Activated T-helper 1 cell treated with anti-CD3 and anti-CD28 coated beads, Interleukin-12 subunit alpha, Interleukin-12 subunit beta, Interleukin-2, Interleukin-4 antibody, amounts not matched to agents 30 ng/mL and 10 ng/mL and 1 ng/mL, durations not matched to agents 14 hours and 24 hours and 36 hours (primary cell): ENCODE measurements around the gene HOXB4. TPM values are rescaled to one million over a fixed set of nuclear protein-coding genes. Genes with fewer than 3 reads are reported as not detected.

ENCODE experiments used
- DNase-seq: peaks from one replicate; pipeline ENCODE4 v3.0.0; 2021; ENCODE audit warnings: low spot score
- H3K27ac Mint-ChIP-seq: one replicate; pipeline ENCODE4 v1.8.0; 2021; ENCODE audit warnings: mild to moderate bottlenecking, mixed read lengths
- H3K27me3 Mint-ChIP-seq: one replicate; pipeline ENCODE4 v1.8.0; 2022; ENCODE audit warnings: mild to moderate bottlenecking, moderate library complexity, mixed read lengths; ENCODE audit not compliant: insufficient read depth
- H3K36me3 Mint-ChIP-seq: one replicate; pipeline ENCODE4 v1.8.0; 2021; ENCODE audit warnings: low read depth, mixed read lengths
- H3K4me1 Mint-ChIP-seq: one replicate; pipeline ENCODE4 v1.8.0; 2021; ENCODE audit warnings: low read depth, mixed read lengths
- H3K4me3 Mint-ChIP-seq: one replicate; pipeline ENCODE4 v1.8.0; 2021; ENCODE audit warnings: mild to moderate bottlenecking, moderate library complexity, mixed read lengths
- H3K9me3 Mint-ChIP-seq: one replicate; pipeline ENCODE4 v1.8.0; 2021; ENCODE audit warnings: mixed read lengths
- intact Hi-C: fragments of 100-400 bp; cut with micrococcal nuclease; formaldehyde crosslinking; loops from one replicate; pipeline ENCODE4 v1.15.1; 2024
- total RNA-seq: library from RNA; stranded (reverse); gene quantifications from 2 replicates; pipeline ENCODE4 v1.2.3, GENCODE V29; 2022

HOXB4 gene
- total RNA-seq, 1 donor from 2014 or later: 3.8 TPM

- intact Hi-C loops: no loop called here
- no peak for DNase-seq
- H3K9me3 Mint-ChIP-seq: no peaks in the 10 kb centered on the region
- H3K4me3 Mint-ChIP-seq: no peak overlapping the region
- no peak overlapping the region for H3K27ac Mint-ChIP-seq
- peaks cover 5% of the 10 kb centered on the region for H3K36me3 Mint-ChIP-seq
- peaks cover 70% of the 10 kb centered on the region for H3K4me1 Mint-ChIP-seq
- peaks cover 68% of the 10 kb centered on the region for H3K27me3 Mint-ChIP-seq
These were observed 10.4 kb upstream of the HOXB4 start for GRCh38 chr17:48588528-48588927.

- Mint-ChIP-seq H3K27ac (no peak overlapping the region), H3K4me1 (peaks cover 70% of the 10 kb centered on the region), H3K36me3 (peaks cover 8% of the 10 kb centered on the region)
These were observed 9.9 kb upstream of the HOXB4 start for GRCh38 chr17:48588074-48588415.

GRCh38 chr17:48587276-48588073 is 9.3 kb upstream of the HOXB4 start:
- Mint-ChIP-seq H3K36me3 (peaks cover 8% of the 10 kb centered on the region), H3K27me3 (peaks cover 71% of the 10 kb centered on the region), H3K9me3 (no peaks in the 10 kb centered on the region), H3K27ac (no peak overlapping the region), H3K4me3 (no peak overlapping the region), H3K4me1 (peaks cover 70% of the 10 kb centered on the region)
- DNase-seq: no peak
- intact Hi-C loops: no loop called here

More at GRCh38 chr17:48588074-48588415, 9.9 kb upstream of the HOXB4 start:
- Mint-ChIP-seq H3K4me3 (no peak overlapping the region), H3K27me3 (peaks cover 71% of the 10 kb centered on the region), H3K9me3 (no peaks in the 10 kb centered on the region)
- DNase-seq: no peak
- intact Hi-C loops: no loop called here

- intact Hi-C loops: no loop called here
- Mint-ChIP-seq H3K9me3 (no peaks in the 10 kb centered on the region), H3K36me3 (peaks cover 8% of the 10 kb centered on the region), H3K4me3 (peak overlapping the region; percentile 85), H3K27ac (peak overlapping the region; percentile 73), H3K27me3 (peaks cover 69% of the 10 kb centered on the region), H3K4me1 (peaks cover 73% of the 10 kb centered on the region)
- no peak for DNase-seq
These were observed 8.5 kb upstream of the HOXB4 start for GRCh38 chr17:48586355-48587258.

GRCh38 chr17:48584223-48584741 is 6.1 kb upstream of the HOXB4 start:
- H3K4me3 Mint-ChIP-seq: peak overlapping the region; percentile 19
- H3K27ac Mint-ChIP-seq: no peak overlapping the region
- H3K4me1 Mint-ChIP-seq: peaks cover 90% of the 10 kb centered on the region
- intact Hi-C loops: no loop called here
- no peaks in the 10 kb centered on the region for H3K9me3 Mint-ChIP-seq
- H3K27me3 Mint-ChIP-seq: peaks cover 67% of the 10 kb centered on the region
- no peak for DNase-seq
- H3K36me3 Mint-ChIP-seq: peaks cover 7% of the 10 kb centered on the region

GRCh38 chr17:48583708-48584222 is 5.6 kb upstream of the HOXB4 start:
- peak overlapping the region; percentile 16 for H3K27ac Mint-ChIP-seq
- H3K27me3 Mint-ChIP-seq: peaks cover 68% of the 10 kb centered on the region
- peaks cover 93% of the 10 kb centered on the region for H3K4me1 Mint-ChIP-seq
- peaks cover 7% of the 10 kb centered on the region for H3K36me3 Mint-ChIP-seq
- H3K9me3 Mint-ChIP-seq: no peaks in the 10 kb centered on the region
- no peak for DNase-seq
- intact Hi-C loops: no loop called here
- H3K4me3 Mint-ChIP-seq: peak overlapping the region; percentile 19

GRCh38 chr17:48582750-48583069 is 4.6 kb upstream of the HOXB4 start:
- no peak for DNase-seq
- intact Hi-C loops: no loop called here
- Mint-ChIP-seq H3K27ac (peak overlapping the region; percentile 59), H3K4me1 (peaks cover 85% of the 10 kb centered on the region), H3K4me3 (peak overlapping the region; percentile 67), H3K36me3 (peaks cover 7% of the 10 kb centered on the region), H3K9me3 (no peaks in the 10 kb centered on the region), H3K27me3 (peaks cover 64% of the 10 kb centered on the region)

- H3K27me3 Mint-ChIP-seq: peaks cover 48% of the 10 kb centered on the region
- peak overlapping the region; percentile 31 for H3K27ac Mint-ChIP-seq
- peaks cover 10% of the 10 kb centered on the region for H3K36me3 Mint-ChIP-seq
- H3K4me3 Mint-ChIP-seq: peak overlapping the region; percentile 91
- intact Hi-C loops: loop anchor here (2.0 kb wide), 2 partner anchors 33 to 167 kb away; no protein-coding TSS in a partner anchor
- no peaks in the 10 kb centered on the region for H3K9me3 Mint-ChIP-seq
- no peak for DNase-seq
- peaks cover 77% of the 10 kb centered on the region for H3K4me1 Mint-ChIP-seq
These were observed 1.8 kb upstream of the HOXB4 start for GRCh38 chr17:48579760-48580554.

GRCh38 chr17:48579471-48579759 is 1.3 kb upstream of the HOXB4 start:
- peaks cover 46% of the 10 kb centered on the region for H3K27me3 Mint-ChIP-seq
- peak overlapping the region; percentile 44 for H3K27ac Mint-ChIP-seq
- no peaks in the 10 kb centered on the region for H3K9me3 Mint-ChIP-seq
- H3K4me3 Mint-ChIP-seq: peak overlapping the region; percentile 91
- no peak for DNase-seq
- peaks cover 10% of the 10 kb centered on the region for H3K36me3 Mint-ChIP-seq
- peaks cover 73% of the 10 kb centered on the region for H3K4me1 Mint-ChIP-seq
- intact Hi-C loops: loop anchor here (2.0 kb wide), 2 partner anchors 33 to 167 kb away; no protein-coding TSS in a partner anchor

GRCh38 chr17:48578616-48579470 is 693 bp upstream of the HOXB4 start:
- Mint-ChIP-seq H3K4me3 (peak overlapping the region; percentile 91), H3K36me3 (peaks cover 10% of the 10 kb centered on the region), H3K9me3 (no peaks in the 10 kb centered on the region), H3K27me3 (peaks cover 42% of the 10 kb centered on the region), H3K27ac (peak overlapping the region; percentile 86), H3K4me1 (peaks cover 67% of the 10 kb centered on the region)
- intact Hi-C loops: loop anchor here (1.0 to 2.0 kb wide), 4 partner anchors 32 to 166 kb away; no protein-coding TSS in a partner anchor
- DNase-seq: no peak

- DNase-seq: no peak
- peak overlapping the region; percentile 77 for H3K27ac Mint-ChIP-seq
- no peaks in the 10 kb centered on the region for H3K9me3 Mint-ChIP-seq
- peaks cover 7% of the 10 kb centered on the region for H3K36me3 Mint-ChIP-seq
- intact Hi-C loops: no loop called here
- peaks cover 60% of the 10 kb centered on the region for H3K4me1 Mint-ChIP-seq
- H3K27me3 Mint-ChIP-seq: peaks cover 30% of the 10 kb centered on the region
- H3K4me3 Mint-ChIP-seq: peak overlapping the region; percentile 87
These were observed 712 bp downstream of the HOXB4 start for GRCh38 chr17:48577330-48577945.
